ENCODE data around the gene MAML3. TPM values are rescaled to one million over a fixed set of nuclear protein-coding genes. Genes with fewer than 3 reads are reported as not detected.

The MAML3 gene
- total RNA-seq, 1 experiment from 2014 or later = 5.9 TPM

DNA sequence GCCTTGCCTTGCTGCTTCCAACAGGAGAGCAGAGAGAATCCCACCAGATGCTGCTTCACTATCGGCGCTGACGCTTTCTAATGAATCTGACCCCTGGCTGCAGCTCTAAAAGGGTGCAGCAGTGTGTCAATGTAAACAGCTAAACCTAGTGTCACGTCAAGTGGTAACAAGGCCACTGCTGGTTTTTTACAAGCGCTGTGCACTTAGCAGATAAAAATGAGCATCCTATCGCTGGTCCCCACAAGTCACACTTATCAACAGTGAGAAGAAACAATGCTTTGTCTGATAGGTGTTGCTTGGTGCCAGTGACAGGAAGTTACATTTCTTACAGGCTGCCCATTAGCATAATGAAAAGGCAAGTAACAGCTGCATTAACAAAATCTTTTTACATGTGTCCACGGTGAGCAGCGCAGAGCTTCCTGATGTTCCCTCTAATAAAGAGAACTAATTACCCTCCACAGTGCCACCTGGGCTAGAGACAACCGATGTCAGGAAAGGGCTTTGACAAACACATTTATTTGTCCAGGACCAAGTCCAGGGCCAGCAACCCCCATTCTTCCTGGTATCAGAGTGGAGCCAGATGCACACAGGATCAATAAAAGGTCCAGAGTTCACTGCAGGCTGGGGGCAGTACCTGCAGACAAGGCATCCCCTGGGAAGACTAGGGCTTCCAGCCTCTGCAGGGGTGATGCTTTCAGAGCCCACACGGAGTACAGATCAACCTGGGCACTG, 312.4 kb downstream of the MAML3 start:
- no peak for DNase-seq
- Histone ChIP-seq H3K4me3 (ENCODE audit: insufficient read depth, low read depth, low read length) (no peak overlapping the region), H3K27me3 (ENCODE audit: control insufficient read depth, insufficient read depth, low read length) (no peaks in the 10 kb centered on the region), H3K36me3 (replicated peaks; ENCODE audit: control insufficient read depth, insufficient read depth, low read length) (no peaks in the 10 kb centered on the region)

DNA sequence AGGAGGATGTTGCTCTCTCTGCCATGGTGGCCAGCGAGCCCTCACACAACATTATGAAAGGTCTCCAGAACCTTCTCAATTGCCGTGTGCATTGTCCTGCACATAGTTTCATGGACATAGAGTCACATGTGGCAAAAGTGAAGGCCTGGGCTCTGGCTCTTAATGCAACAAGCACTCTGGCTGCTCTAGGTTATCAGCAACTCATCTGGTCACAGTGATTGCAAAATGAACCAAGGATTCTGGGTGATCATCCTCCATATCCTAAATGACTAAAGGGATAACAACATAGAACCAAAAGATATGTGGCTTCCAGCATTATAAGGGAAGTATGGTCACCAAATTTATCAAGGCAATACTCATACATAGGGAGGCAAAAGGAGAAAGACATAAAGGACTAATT, 313.2 kb downstream of the MAML3 start:
- Histone ChIP-seq H3K4me3 (ENCODE audit: insufficient read depth, low read depth, low read length) (no peak overlapping the region), H3K36me3 (replicated peaks; ENCODE audit: control insufficient read depth, insufficient read depth, low read length) (no peaks in the 10 kb centered on the region), H3K27me3 (ENCODE audit: control insufficient read depth, insufficient read depth, low read length) (no peaks in the 10 kb centered on the region)
- no peak for DNase-seq

DNA sequence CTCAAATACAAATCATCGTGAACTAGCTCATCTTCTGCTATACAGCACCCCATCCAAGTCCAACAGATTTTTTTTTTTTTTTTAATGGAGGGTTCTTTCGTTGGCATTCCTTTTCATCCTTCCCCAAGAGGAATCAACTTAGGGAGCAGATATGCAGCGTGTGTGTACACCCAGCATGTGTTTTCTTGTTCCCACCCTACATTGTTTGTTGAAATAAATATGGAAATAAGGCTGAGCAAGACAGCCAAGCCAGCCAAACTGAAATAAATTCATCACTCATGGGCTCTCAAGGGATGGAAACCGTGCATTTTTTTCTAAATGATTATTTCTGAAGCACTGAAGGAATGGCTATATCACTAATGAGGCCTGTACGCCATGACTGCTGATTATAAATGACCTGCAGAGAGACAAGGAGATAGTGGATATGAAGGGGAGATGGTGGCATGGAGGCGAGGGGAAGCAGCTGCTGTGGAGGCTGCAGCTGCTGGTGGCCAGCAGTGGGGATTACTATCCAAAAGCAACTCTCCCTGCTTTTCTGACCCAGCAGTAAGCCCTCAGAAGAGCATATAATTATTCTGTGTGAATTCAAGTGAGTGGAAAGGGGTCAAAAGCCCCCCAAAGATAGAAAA, 314.5 kb downstream of the MAML3 start:
- no peaks in the 10 kb centered on the region for H3K27me3 ChIP-seq (ENCODE audit: control insufficient read depth, insufficient read depth, low read length)
- DNase-seq = no peak
- H3K4me3 ChIP-seq (ENCODE audit: insufficient read depth, low read depth, low read length) = no peak overlapping the region
- H3K36me3 ChIP-seq (replicated peaks; ENCODE audit: control insufficient read depth, insufficient read depth, low read length) = no peaks in the 10 kb centered on the region

DNA sequence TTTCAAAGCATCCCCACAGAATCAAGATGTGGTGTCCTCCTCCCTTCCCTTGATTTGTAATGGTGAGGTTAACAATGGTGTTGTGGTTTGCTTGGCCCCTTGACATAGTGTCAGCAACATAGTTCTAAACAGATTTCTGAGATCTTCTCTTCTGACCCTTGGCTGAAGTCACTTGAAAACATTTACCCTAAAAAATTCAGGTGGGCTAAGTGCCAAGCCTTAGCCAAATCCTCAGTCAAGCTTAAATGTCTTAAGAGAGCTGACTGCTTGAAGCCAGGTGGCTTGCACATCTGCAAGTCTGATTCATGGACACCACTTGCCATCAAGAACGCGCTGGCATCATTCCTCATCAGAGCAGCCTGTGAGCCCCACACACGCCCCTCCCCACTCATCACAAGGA, 315.2 kb downstream of the MAML3 start:
- no peak overlapping the region for H3K4me3 ChIP-seq (ENCODE audit: insufficient read depth, low read depth, low read length)
- H3K27me3 ChIP-seq (ENCODE audit: control insufficient read depth, insufficient read depth, low read length) = no peaks in the 10 kb centered on the region
- no peaks in the 10 kb centered on the region for H3K36me3 ChIP-seq (replicated peaks; ENCODE audit: control insufficient read depth, insufficient read depth, low read length)
- DNase-seq = no peak

DNA sequence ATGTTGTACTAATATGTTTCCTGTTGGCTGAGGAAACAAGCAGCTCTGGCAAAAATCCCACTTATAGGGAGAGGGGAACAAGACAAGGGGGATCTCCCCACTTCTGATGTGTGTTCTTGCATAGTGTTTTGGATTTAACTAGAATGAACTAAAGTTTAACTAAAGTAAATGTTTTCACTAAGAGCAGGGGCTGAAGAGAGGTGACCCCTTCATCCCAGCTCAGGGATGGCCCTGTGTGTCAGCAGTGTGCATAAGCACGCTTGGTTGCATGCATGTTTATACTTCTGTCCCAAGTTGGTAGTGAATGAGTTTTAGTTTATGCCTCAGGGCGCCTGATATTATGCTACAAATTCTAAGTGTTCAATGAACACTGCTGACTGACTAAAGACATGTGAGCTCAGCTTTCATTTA, 319.0 kb downstream of the MAML3 start:
- no peak overlapping the region for H3K4me3 ChIP-seq (ENCODE audit: insufficient read depth, low read depth, low read length)
- no peaks in the 10 kb centered on the region for H3K36me3 ChIP-seq (replicated peaks; ENCODE audit: control insufficient read depth, insufficient read depth, low read length)
- DNase-seq = no peak
- no peaks in the 10 kb centered on the region for H3K27me3 ChIP-seq (ENCODE audit: control insufficient read depth, insufficient read depth, low read length)

DNA sequence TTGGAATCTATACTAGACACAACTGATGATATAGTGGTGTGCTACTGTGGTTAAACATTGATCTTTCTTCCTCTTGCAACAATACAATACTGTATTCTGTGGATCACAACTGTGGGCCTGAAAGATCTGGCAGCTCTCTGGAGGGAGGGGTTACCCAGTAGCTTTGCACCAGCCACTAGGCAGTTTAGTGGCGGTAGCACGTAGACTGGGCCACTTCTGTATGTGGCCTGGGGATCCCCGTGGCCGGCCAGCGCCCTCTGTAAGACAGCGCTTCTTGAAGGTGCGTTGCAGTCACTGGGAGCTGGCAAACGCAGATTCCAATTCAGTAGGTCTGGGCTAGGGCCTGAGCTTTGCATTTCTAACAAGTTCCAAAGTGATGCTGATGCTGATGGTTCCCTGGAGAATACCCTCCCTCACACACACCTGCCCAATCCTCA, 319.7 kb downstream of the MAML3 start:
- H3K36me3 ChIP-seq (replicated peaks; ENCODE audit: control insufficient read depth, insufficient read depth, low read length) = no peaks in the 10 kb centered on the region
- H3K4me3 ChIP-seq (ENCODE audit: insufficient read depth, low read depth, low read length) = no peak overlapping the region
- DNase-seq = peak; percentile 55
- no peaks in the 10 kb centered on the region for H3K27me3 ChIP-seq (ENCODE audit: control insufficient read depth, insufficient read depth, low read length)

DNA sequence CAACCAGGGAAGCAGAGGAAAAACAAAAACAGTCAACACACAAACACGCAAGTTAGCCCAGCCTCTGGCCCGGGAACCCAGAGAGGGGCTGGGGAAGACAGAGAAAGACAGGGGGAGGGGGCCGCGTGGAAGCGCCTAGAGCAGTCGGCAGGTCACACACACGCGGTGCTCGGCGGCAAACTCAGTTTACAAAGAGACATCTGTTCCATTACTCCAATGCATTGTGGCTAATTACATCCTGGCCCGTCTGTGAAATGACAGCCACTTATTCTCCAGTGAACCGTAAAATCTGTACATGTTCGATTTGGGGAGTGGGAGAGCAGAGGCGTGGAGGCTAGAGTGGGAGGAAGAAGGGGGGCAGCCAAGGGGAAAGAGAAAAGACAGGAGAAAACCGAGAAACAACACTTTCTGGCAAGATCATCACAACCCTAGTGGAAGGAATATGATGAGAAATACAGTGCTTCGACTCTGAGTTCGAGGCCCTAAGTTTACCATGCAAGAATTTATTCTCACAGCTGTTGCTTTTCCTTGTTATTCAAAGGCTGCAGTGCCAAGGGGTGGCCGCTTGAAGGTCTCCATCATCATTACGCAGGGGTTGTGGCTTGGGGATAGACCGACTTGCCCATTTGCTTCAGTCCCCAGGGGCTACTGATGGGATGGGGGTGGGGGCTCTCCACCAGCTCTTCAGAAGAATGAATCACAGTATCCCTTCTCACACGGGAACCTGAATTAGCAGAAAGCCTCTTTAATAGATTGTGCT, 320.7 kb downstream of the MAML3 start:
- Histone ChIP-seq H3K36me3 (replicated peaks; ENCODE audit: control insufficient read depth, insufficient read depth, low read length) (no peaks in the 10 kb centered on the region), H3K27me3 (ENCODE audit: control insufficient read depth, insufficient read depth, low read length) (no peaks in the 10 kb centered on the region), H3K4me3 (ENCODE audit: insufficient read depth, low read depth, low read length) (no peak overlapping the region)
- DNase-seq = peak; percentile 50

DNA sequence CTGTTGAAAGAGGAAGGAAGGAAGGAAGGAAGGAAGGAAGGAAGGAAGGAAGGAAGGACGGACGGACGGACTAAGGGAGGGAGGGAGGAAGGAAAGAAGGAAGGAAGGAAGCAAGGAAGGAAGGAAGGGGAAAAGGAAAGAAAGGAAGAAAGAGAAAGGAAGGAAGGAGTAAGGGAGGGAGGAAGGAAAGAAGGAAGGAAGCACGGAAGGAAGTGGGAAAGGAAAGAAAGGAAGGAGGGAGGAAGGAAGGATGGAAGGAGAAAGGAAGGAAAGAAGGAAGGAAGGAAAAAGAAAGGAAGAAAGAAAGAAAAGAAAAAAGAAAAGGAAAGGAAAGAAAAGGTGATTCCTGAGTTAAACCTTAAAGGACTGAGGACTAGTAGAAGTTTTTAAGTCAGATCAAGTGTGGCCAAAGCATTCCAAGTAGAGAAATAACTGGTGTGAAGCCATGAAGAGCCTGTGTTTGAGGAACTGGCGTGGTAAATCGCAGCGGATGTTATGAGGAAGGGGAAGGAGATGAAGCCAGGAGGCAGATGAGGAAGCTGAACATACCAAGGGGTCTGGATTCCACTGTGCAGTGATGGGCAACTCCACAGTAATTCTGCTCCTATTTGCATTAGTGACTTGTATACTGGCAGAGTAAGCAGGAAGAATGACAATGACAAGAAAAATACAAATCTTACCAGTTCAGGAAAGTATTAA, 324.9 kb downstream of the MAML3 start:
- no peaks in the 10 kb centered on the region for H3K27me3 ChIP-seq (ENCODE audit: control insufficient read depth, insufficient read depth, low read length)
- H3K36me3 ChIP-seq (replicated peaks; ENCODE audit: control insufficient read depth, insufficient read depth, low read length) = no peaks in the 10 kb centered on the region
- no peak for DNase-seq
- H3K4me3 ChIP-seq (ENCODE audit: insufficient read depth, low read depth, low read length) = no peak overlapping the region

DNA sequence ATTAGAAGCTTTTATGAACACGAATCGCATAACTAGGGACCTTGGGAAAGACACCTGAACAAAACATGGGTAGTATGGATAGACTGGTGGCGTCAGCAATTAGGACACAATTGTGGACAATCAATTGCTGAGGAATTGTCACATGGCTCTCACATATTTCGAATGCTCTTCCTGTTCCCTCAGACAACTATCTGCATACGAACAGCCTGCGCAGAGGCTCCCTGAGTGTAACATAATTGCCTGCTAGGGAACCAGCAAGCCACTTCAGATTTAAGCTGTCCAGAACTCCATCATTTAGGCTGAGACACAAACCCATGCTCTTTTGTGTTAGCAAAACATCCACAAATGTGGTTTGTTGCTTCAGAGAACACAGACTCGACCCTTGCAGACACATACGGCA, 327.6 kb downstream of the MAML3 start:
- DNase-seq = no peak
- Histone ChIP-seq H3K36me3 (replicated peaks; ENCODE audit: control insufficient read depth, insufficient read depth, low read length) (no peaks in the 10 kb centered on the region), H3K4me3 (ENCODE audit: insufficient read depth, low read depth, low read length) (no peak overlapping the region), H3K27me3 (ENCODE audit: control insufficient read depth, insufficient read depth, low read length) (no peaks in the 10 kb centered on the region)

DNA sequence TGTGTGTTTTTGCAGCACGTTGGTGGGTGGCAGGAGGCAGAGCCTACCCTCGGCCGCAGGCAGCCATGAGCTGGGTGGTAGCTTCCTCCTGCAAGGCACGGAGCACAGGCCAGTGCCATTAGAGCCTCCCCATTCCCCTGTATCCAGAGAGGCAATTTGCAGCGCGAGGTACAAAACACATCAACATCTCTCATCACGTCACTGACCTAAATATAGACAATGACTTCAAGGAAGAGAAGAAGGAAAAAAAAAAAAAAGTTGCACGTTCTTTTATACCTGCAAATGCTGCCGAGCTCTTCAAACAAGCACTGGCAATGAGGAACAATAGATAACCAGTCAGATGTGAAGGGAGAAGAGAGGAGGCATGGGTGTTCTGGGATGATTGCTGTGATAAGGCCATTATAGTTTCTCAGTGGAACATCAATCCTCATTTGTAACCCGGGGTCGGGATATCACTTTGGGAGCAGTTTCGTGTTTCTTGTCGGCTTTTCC, 328.4 kb downstream of the MAML3 start:
- Histone ChIP-seq H3K27me3 (ENCODE audit: control insufficient read depth, insufficient read depth, low read length) (no peaks in the 10 kb centered on the region), H3K4me3 (ENCODE audit: insufficient read depth, low read depth, low read length) (no peak overlapping the region), H3K36me3 (replicated peaks; ENCODE audit: control insufficient read depth, insufficient read depth, low read length) (no peaks in the 10 kb centered on the region)
- peak; percentile 32 for DNase-seq

DNA sequence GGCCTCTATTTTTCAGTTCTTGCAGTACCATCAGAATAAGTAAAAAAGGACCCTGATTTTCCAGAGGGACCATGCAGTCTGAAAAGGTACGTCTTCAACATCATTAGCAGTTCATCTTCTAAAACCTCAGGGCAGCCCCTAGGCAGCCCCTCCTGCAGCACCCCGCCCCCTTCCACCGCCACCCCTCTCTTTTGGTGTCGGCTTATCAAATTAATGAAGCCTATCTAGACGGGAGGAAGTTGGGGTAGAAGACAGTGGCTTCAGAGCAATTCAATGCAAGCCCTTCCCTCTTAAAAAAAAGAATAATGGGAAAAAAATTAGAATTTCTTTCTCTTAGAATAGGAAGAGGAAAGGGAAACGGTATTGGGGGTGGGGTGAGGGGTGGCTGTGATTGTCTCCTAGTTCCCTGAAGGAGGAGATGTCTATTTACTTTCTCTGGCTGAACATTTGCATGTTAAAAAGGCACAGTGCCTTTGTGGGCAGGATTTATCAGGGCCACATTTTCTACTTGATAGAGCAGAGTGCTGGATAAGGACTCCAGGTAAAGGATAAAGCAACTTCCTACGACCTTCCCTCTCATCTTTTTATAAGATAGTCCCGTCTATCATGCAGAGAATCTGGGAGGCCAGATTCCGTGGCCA, 329.0 kb downstream of the MAML3 start:
- Histone ChIP-seq H3K36me3 (replicated peaks; ENCODE audit: control insufficient read depth, insufficient read depth, low read length) (no peaks in the 10 kb centered on the region), H3K4me3 (ENCODE audit: insufficient read depth, low read depth, low read length) (peak overlapping the region; percentile 3; the same call in 1 of the 2 replicates), H3K27me3 (ENCODE audit: control insufficient read depth, insufficient read depth, low read length) (no peaks in the 10 kb centered on the region)
- peak; percentile 65 for DNase-seq

DNA sequence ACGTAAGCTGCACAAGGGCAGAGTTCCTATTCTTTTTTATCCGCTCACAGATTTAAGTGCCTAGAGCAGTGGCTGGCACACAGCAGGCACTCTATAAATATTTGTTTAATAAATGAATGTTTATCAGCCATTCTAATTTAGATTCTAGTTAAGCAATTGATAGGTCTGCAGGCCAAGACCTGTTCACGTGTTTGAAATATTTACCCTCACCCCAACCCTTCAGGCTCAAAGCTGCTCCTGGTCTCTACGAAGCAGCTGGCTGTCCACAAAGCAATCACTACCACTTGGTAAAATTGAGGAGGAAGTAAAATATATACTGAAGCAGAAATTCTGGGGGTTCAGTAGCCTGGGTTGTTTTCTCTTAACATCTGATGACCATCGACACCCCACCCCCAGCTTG, 330.2 kb downstream of the MAML3 start:
- DNase-seq = no peak
- Histone ChIP-seq H3K4me3 (ENCODE audit: insufficient read depth, low read depth, low read length) (no peak overlapping the region), H3K36me3 (replicated peaks; ENCODE audit: control insufficient read depth, insufficient read depth, low read length) (no peaks in the 10 kb centered on the region), H3K27me3 (ENCODE audit: control insufficient read depth, insufficient read depth, low read length) (no peaks in the 10 kb centered on the region)

DNA sequence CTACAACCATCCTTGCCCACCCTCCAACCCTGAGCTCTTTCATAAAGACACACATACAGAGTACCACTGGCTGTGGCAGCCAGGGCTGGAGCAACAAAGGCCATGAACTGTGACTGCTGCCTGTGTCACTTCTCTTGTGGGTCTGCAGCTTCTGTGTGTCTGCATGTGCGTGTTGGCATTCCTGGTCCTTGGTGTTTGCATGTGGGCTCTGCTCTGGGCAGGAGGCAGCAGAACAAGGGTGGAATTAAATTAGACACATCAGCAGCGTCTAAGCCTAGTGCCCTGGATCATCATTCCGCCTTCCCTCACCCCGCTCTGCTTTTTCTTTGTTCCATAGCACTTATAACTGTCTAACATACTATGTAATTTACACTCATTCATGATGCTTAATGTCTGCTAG, 330.6 kb downstream of the MAML3 start:
- DNase-seq = no peak
- Histone ChIP-seq H3K36me3 (replicated peaks; ENCODE audit: control insufficient read depth, insufficient read depth, low read length) (no peaks in the 10 kb centered on the region), H3K4me3 (ENCODE audit: insufficient read depth, low read depth, low read length) (no peak overlapping the region), H3K27me3 (ENCODE audit: control insufficient read depth, insufficient read depth, low read length) (no peaks in the 10 kb centered on the region)

DNA sequence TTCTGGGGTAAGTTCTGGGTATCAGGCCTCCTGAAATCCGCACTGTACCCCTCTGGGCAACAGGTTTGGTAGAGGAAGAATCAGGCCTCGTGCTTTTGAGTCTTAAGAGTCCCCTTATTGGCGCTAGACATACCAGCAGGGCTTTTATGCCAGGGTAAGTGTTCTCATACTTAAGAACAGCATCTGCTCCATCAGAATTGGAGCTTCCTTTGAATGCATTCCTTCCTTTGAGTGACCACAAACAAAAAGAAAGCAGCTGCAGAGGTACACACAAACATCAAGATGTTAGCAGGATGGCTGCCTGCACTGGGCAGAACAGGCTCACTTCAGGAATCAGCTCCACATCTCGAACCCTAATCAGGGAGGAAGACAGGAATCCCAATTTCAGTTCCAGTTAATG, 331.6 kb downstream of the MAML3 start:
- H3K36me3 ChIP-seq (replicated peaks; ENCODE audit: control insufficient read depth, insufficient read depth, low read length) = no peaks in the 10 kb centered on the region
- no peak overlapping the region for H3K4me3 ChIP-seq (ENCODE audit: insufficient read depth, low read depth, low read length)
- DNase-seq = no peak

More for the DNA sequence above, 331.6 kb downstream of the MAML3 start:
- H3K27me3 ChIP-seq (ENCODE audit: control insufficient read depth, insufficient read depth, low read length) = no peaks in the 10 kb centered on the region

Data from H7 (cell line).